Lower leg skin (tissue), 4 donors: Measurements from ENCODE around the gene ARHGAP30. TPM values are rescaled to one million over a fixed set of nuclear protein-coding genes. Genes with fewer than 3 reads are reported as not detected.

Experiments used
- DNase-seq, 2 donors: peaks; one replicate each; pipeline ENCODE4 v3.0.0-alpha.2; 2019; ENCODE audit warnings: low spot score in 2 of 2
- H3K4me3 ChIP-seq: fragments of 200-600 bp; sonication (generic); 2 replicates; pipeline ENCODE4 v1.5.1; 2017; ENCODE audit warnings: mild to moderate bottlenecking, low read depth; ENCODE audit not compliant: poor library complexity, severe bottlenecking
- POLR2A ChIP-seq, 2 donors: fragments of 450-650 bp; IDR thresholded peaks; one replicate each; pipeline ENCODE4 v1.6.1; 2016 to 2017; ENCODE audit warnings: antibody characterized with exemption in 2 of 2, mild to moderate bottlenecking in 1 of 2, moderate library complexity in 1 of 2
- WGBS, 2 donors: methylation state at CpG; one replicate each; pipeline ENCODE4 v1.1.5; 2018; 5-methylcytosine and 5-hydroxymethylcytosine counted together
- intact Hi-C: fragments of 100-400 bp; cut with DNase I; formaldehyde crosslinking; loops from one replicate; pipeline ENCODE4 v1.15.0; 2023; ENCODE audit warnings: low total_unique reads
- total RNA-seq, 4 donors: library from RNA; depleted of rRNA; stranded (reverse); fragments of >200 nt; gene quantifications; one replicate each; pipeline ENCODE4 v1.1.0, GENCODE V29; 2016
- TF ChIP-seq, protein P1 (sequence below), 3 donors: fragments of 450-650 bp; IDR thresholded peaks; one replicate each; pipeline ENCODE4 v1.5.1; 2016; ENCODE audit warnings: antibody characterized with exemption in 3 of 3, mild to moderate bottlenecking in 3 of 3, moderate library complexity in 2 of 3

The ARHGAP30 gene
- total RNA-seq, 4 donors from 2014 or later: 8.5 to 14.8 (median 9.9) TPM

DNA sequence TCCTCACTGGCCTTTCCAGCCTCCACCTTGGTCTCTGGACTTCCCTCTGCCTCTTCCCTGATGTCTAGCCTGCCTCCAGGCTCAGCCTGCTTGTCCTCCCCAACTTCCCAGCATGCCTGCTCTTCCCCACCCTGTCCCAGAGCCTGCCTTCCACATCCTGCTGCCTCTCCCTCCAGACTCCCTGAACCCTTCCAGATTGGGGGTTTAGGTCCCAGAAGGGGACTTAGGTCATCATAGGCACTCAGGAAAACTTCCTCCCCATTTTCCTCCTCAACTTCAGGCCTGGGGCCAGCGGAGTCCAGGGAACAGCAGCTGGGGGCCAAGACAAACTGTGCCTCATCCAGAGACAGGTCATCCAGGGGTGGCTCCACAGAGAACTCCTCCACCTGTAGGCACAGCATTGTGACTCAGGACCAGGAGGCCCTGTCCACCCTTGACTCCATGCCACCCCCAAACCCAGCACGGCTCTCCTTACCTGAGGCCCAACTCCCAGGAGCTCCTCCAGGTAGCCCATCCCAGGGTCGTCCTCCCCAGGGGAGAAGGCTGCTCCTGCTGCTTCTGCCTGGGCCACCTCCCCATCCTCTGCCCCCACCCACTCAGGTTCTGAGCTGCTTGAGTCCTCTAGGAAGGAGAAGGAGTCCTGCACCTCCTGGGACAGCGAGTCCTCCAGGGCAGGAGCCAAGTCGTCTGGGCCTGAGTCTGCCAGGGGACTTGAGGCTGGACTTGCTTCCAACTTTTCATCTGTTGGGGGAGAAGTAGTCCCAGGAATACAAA is 20.6 kb downstream of the ARHGAP30 start:
- 92 to 93% methylated on average over 5 of the region's 5 CpGs for WGBS, 2 donors
- DNase-seq: no peak
- intact Hi-C loops: no loop called here
- TF ChIP-seq POLR2A (IDR thresholded peaks at IDR 0.05): no peak
- TF ChIP-seq, protein P1, sequence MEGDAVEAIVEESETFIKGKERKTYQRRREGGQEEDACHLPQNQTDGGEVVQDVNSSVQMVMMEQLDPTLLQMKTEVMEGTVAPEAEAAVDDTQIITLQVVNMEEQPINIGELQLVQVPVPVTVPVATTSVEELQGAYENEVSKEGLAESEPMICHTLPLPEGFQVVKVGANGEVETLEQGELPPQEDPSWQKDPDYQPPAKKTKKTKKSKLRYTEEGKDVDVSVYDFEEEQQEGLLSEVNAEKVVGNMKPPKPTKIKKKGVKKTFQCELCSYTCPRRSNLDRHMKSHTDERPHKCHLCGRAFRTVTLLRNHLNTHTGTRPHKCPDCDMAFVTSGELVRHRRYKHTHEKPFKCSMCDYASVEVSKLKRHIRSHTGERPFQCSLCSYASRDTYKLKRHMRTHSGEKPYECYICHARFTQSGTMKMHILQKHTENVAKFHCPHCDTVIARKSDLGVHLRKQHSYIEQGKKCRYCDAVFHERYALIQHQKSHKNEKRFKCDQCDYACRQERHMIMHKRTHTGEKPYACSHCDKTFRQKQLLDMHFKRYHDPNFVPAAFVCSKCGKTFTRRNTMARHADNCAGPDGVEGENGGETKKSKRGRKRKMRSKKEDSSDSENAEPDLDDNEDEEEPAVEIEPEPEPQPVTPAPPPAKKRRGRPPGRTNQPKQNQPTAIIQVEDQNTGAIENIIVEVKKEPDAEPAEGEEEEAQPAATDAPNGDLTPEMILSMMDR (IDR thresholded peaks at IDR 0.05): no peak
- no peak overlapping the region for H3K4me3 ChIP-seq

GRCh38 chr1:161047436-161048420 is 22.0 kb downstream of the ARHGAP30 start:
- intact Hi-C loops: no loop called here
- WGBS, 2 donors: 93 to 95% methylated on average over 16 to 17 of the region's 18 CpGs
- TF ChIP-seq POLR2A (IDR thresholded peaks at IDR 0.05): no peak
- TF ChIP-seq, protein P1 (IDR thresholded peaks at IDR 0.05): no peak

DNA sequence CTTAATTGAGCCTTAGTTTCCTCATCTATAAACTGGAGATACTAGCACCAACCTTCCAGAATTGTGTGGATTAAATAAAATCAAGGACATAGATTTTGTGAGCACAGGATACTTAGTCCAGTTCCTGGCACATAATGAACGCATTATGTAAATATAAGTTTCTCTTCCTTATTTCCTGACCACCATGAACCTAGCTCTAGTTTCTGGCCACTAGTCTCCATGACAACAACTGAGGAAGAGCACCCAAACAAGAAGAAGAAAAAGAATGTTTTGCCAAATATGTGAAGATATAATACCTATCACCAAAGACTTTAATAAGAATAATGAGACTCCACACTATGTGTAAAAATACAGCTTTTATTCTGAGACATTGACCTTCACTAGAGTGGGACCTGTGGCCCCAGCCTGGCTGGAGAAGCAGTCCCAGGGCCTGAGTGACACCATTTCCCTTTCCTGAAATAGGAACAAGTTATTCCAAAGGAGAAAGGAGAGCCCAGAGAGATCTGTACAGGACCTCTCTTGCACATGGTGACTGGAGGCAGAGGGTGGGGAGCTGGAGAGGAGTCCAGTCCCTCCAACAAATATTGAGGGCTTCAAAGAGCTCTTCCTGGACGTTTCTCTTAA is 23.0 kb downstream of the ARHGAP30 start:
- TF ChIP-seq, protein P1 (IDR thresholded peaks at IDR 0.05): no peak
- TF ChIP-seq POLR2A (IDR thresholded peaks at IDR 0.05): no peak
- no peak overlapping the region for H3K4me3 ChIP-seq
- intact Hi-C loops: no loop called here
- 72 to 74% methylated on average over 2 of the region's 2 CpGs for WGBS, 2 donors
- no peak for DNase-seq

More at GRCh38 chr1:161047436-161048420, 22.0 kb downstream of the ARHGAP30 start:
- H3K4me3 ChIP-seq: no peak overlapping the region
- DNase-seq: no peak

- H3K4me3 ChIP-seq: peak within 1 kb of the TSS; percentile 90
- intact Hi-C loops: no loop called here
- DNase-seq: peak; percentile 95 to 99
- 0% methylated on average over 29 of the region's 29 CpGs for WGBS, 2 donors
- TF ChIP-seq, protein P1 (IDR thresholded peaks at IDR 0.05): no peak
- peak in 1 of 2 donors; percentile 59 for TF ChIP-seq POLR2A (IDR thresholded peaks at IDR 0.05)
These were observed 23.7 kb downstream of the ARHGAP30 start, which contains the start of gene USF1 for GRCh38 chr1:161045736-161046604. USF1 (minus strand) TSS chr1:161045977; CDS start chr1:161043275, 2,702 bp downstream.
